ENCODE data around the gene NR2F1. TPM values are rescaled to one million over a fixed set of nuclear protein-coding genes. Genes with fewer than 3 reads are reported as not detected.

The NR2F1 gene
- total RNA-seq, 1 experiment from 2014 or later = 0.53 TPM

Other genes starting within 250 kb of the NR2F1 start
- gene NR2F1-AS1, start 2.0 kb upstream of the NR2F1 start, total RNA-seq (2014; rRNA removed; shearing (Covaris generic)) = 0.11 TPM in 1 of 2 replicates, not detected in the other
- 0.19 and 0.32 TPM in 2 replicates for gene POU5F2, start 158.4 kb downstream of the NR2F1 start, total RNA-seq (2014; rRNA removed; shearing (Covaris generic))